ENCODE measurements around the gene ZNF841. TPM values are rescaled to one million over a fixed set of nuclear protein-coding genes. Genes with fewer than 3 reads are reported as not detected.

The ZNF841 gene
- total and polyA plus RNA-seq, 2 of the 13 experiments (the other 11 are each of a cell fraction or from before 2014, with no cell fraction given): 6.2 to 14.2 TPM

DNA sequence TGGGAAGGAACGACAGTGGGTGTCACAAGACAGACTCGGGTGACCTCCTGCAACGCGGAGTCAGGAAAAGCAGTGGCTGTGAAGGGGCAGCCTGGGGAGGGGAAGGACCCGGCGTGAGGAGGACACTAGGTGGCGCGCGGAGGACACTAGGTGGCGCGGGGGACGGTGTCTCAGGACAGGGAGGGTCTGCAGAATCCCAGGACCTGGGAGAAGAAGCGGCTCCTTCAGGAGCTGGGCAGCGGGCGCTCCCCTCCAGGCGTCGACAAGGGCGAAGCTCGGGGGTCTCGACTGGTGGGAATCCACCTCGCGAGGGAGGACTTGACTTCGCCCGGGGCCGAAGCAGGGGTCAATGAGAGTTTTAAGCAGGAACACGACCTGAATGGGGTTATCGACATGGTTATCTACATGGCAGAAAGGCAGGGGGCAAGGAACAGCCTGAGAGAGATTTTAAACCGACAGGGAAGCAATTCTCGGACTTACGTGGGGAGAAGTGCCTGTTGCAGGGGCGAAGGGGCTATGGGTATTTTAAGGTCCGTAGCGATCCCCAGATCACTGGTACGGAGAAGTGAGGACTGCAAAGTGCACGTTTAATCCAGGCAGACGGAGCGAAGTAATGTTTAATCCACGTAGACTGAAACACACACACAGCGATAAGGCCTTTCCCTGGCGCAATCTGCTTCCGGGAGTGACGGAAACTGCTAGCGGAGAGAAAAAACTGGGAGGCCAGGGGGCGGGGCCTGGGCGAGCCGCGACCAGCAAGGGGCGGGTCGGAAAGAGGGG is 43.9 kb upstream of the ZNF841 start, which contains the start of gene ZNF616 (continued):
- TF ChIP-seq TRAFD1 (CRISPR knock-in tag; IDR thresholded peaks at IDR 0.05; ENCODE audit: borderline replicate concordance): no peak; the same call in 1 of the 2 replicates
- TF ChIP-seq, protein P1, sequence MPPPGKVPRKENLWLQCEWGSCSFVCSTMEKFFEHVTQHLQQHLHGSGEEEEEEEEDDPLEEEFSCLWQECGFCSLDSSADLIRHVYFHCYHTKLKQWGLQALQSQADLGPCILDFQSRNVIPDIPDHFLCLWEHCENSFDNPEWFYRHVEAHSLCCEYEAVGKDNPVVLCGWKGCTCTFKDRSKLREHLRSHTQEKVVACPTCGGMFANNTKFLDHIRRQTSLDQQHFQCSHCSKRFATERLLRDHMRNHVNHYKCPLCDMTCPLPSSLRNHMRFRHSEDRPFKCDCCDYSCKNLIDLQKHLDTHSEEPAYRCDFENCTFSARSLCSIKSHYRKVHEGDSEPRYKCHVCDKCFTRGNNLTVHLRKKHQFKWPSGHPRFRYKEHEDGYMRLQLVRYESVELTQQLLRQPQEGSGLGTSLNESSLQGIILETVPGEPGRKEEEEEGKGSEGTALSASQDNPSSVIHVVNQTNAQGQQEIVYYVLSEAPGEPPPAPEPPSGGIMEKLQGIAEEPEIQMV (CRISPR knock-in tag; IDR thresholded peaks at IDR 0.05; ENCODE audit: low read depth): peak; percentile 38; the same call in 1 of the 2 replicates
- TF ChIP-seq CHD4 (IDR thresholded peaks at IDR 0.05; ENCODE audit: borderline replicate concordance, low read length): peak; percentile 41; the same call in 1 of the 2 replicates
- TF ChIP-seq ASH2L (IDR thresholded peaks at IDR 0.05; ENCODE audit: insufficient read length, low read depth, low read length): peak; percentile 2
- no peak for TF ChIP-seq SIX1 (CRISPR knock-in tag; IDR thresholded peaks at IDR 0.05; ENCODE audit: borderline replicate concordance)
- no peak for TF ChIP-seq HNRNPL (IDR thresholded peaks at IDR 0.05; ENCODE audit: low read depth, low read length)
- TF ChIP-seq ZNF567 (CRISPR knock-in tag; IDR thresholded peaks at IDR 0.05; ENCODE audit: borderline replicate concordance): no peak
- peak; percentile 89 for TF ChIP-seq POLR2AphosphoS5 (IDR thresholded peaks at IDR 0.05; ENCODE audit: low read depth, low read length)
- 0 out of 2 replicates have a peak, but pooled peaks have one; percentile 22 for TF ChIP-seq ZKSCAN5 (CRISPR knock-in tag; IDR thresholded peaks at IDR 0.05)
- no peak for TF ChIP-seq SUZ12 (IDR thresholded peaks at IDR 0.05; ENCODE audit: low read depth, low read length)
- TF ChIP-seq ZNF782 (CRISPR knock-in tag; IDR thresholded peaks at IDR 0.05; ENCODE audit: borderline replicate concordance): 0 out of 2 replicates have a peak, but pooled peaks have one; percentile 25
- TF ChIP-seq TEAD3 (CRISPR knock-in tag; optimal IDR thresholded peaks at IDR 0.05; ENCODE audit: borderline replicate concordance): peak; percentile 42
- TF ChIP-seq SIN3B (IDR thresholded peaks at IDR 0.05; ENCODE audit: low read length): no peak
- no peak for TF ChIP-seq AGO2 (optimal IDR thresholded peaks at IDR 0.05; ENCODE audit: low read depth, low read length)
- TF ChIP-seq ZNF124 (CRISPR knock-in tag; IDR thresholded peaks at IDR 0.05): no peak
- TF ChIP-seq SRF (IDR thresholded peaks at IDR 0.05; ENCODE audit: low read depth, low read length): no peak
- peak; percentile 18; the same call in 1 of the 2 replicates for TF ChIP-seq TARDBP (CRISPR knock-in tag; IDR thresholded peaks at IDR 0.05)
- no peak; the same call in 1 of the 2 replicates for TF ChIP-seq ARHGAP35 (CRISPR knock-in tag; IDR thresholded peaks at IDR 0.05; ENCODE audit: borderline replicate concordance)
- TF ChIP-seq ZNF143 (CRISPR knock-in tag; IDR thresholded peaks at IDR 0.05): no peak
- no peak for TF ChIP-seq POGK (CRISPR knock-in tag; conservative IDR thresholded peaks at IDR 0.05)
- no peak for TF ChIP-seq CREB1 (IDR thresholded peaks at IDR 0.05)
- no peak for TF ChIP-seq CREB1 (CRISPR knock-in tag; IDR thresholded peaks at IDR 0.05)
- TF ChIP-seq MED1 (CRISPR knock-in tag; IDR thresholded peaks at IDR 0.05): no peak; the same call in 1 of the 2 replicates
- TF ChIP-seq ZNF772 (CRISPR knock-in tag; IDR thresholded peaks at IDR 0.05): peak; percentile 59
- no peak for TF ChIP-seq ZNF597 (CRISPR knock-in tag; IDR thresholded peaks at IDR 0.05)

Data from HepG2 (cell line).